Heart left ventricle (tissue), 16 donors: ENCODE results near the gene MGMT. TPM values are rescaled to one million over a fixed set of nuclear protein-coding genes. Genes with fewer than 3 reads are reported as not detected.

ENCODE experiments used
- ATAC-seq, 4 donors: fragments of 200-7000 bp; cut with Tn5 transposase; one replicate each; pipeline ENCODE4 v1.9.1; 2020 to 2022; ENCODE audit warnings: moderate library complexity in 4 of 4, mild to moderate bottlenecking in 3 of 4, moderate number of reproducible peaks in 1 of 4
- DNase-seq, 5 donors: peaks; one replicate each; pipeline ENCODE4 v3.0.0-alpha.2; 2020
- H3K27ac ChIP-seq, 12 donors: fragments of 200-600 bp; sonication (generic) in 4 of 12; one replicate each; pipeline versions ENCODE4 v1.5.0 to v1.8.0; 2016 to 2022; ENCODE audit warnings: mild to moderate bottlenecking in 2 of 12
- H3K27me3 ChIP-seq, 9 donors: fragments of 200-600 bp; sonication (generic) in 2 of 9; one replicate each; pipeline versions ENCODE4 v1.5.1 to v1.8.0; 2016 to 2022; ENCODE audit warnings: mild to moderate bottlenecking in 3 of 9
- H3K36me3 ChIP-seq, 9 donors: fragments of 200-600 bp; sonication (generic) in 2 of 9; one replicate each; pipeline versions ENCODE4 v1.5.0 to v1.8.0; 2018 to 2022; ENCODE audit warnings: mild to moderate bottlenecking in 2 of 9
- H3K4me1 ChIP-seq, 12 donors: fragments of 200-600 bp; sonication (generic) in 4 of 12; one replicate each; pipeline versions ENCODE4 v1.5.0 to v1.8.0; 2016 to 2022; ENCODE audit warnings: mild to moderate bottlenecking in 3 of 12
- H3K4me3 ChIP-seq, 12 donors: fragments of 200-600 bp; sonication (generic) in 4 of 12; one replicate each; pipeline versions ENCODE4 v1.5.0 to v1.8.0; 2017 to 2022; ENCODE audit warnings: mild to moderate bottlenecking in 9 of 12, moderate library complexity in 4 of 12
- H3K9me3 ChIP-seq, 12 donors: fragments of 200-600 bp; sonication (generic) in 4 of 12; one replicate each; pipeline versions ENCODE4 v1.5.0 to v1.8.0; 2016 to 2022; ENCODE audit warnings: mild to moderate bottlenecking in 1 of 12
- CTCF ChIP-seq, 12 donors: fragments of 200-600 bp; sonication (generic) in 4 of 12; IDR thresholded peaks; one replicate each; pipeline versions ENCODE4 v1.5.0 to v1.8.0; 2018 to 2022; ENCODE audit warnings: antibody characterized with exemption in 12 of 12, mild to moderate bottlenecking in 5 of 12
- POLR2A ChIP-seq, 2 donors: fragments of 450-650 bp; IDR thresholded peaks; one replicate each; pipeline ENCODE4 v1.6.1; 2017; ENCODE audit warnings: antibody characterized with exemption in 2 of 2, mild to moderate bottlenecking in 2 of 2, moderate library complexity in 2 of 2
- WGBS, 4 donors: extraction: QIAGEN DNeasy Blood & Tissue Kit in 2 of 4; methylation state at CpG; one replicate each; pipeline versions ENCODE4 v1.1.5 to v1.1.7; 2013 to 2018; 5-methylcytosine and 5-hydroxymethylcytosine counted together
- intact Hi-C, 10 donors: fragments of 100-400 bp; cut with DNase I; formaldehyde crosslinking; loops; one replicate each; pipeline versions ENCODE4 v1.11.1 to v1.14.2; 2022
- polyA plus RNA-seq, 2 donors: library from polyadenylated mRNA; stranded (reverse); fragments of 200-250 nt; gene quantifications; one replicate each; pipeline ENCODE4 v1.2.3, GENCODE V29; 2013
- total RNA-seq, 9 donors: library from RNA; depleted of rRNA in 2 of 9; stranded (reverse); fragments of >200 nt in 2 of 9; fragmentation: NEBNext Ultra II Directional in 3 of 9; extraction: Animal tissue kit (Norgen Biotek cat#: 25700) in 3 of 9; gene quantifications; one replicate each; pipeline versions ENCODE4 v1.1.0 to v1.2.4, GENCODE V29; 2016 to 2023
- donor health status: ischemic (EF 13 %, LVEDD 7.1; RV severe dilation, severe dysfunction).
- donor health status: healthy with polysubstance abuse.
- donor health status: DM: no; HTN: yes; CAD: no.
- donor health status: DM: no; HTN: no; CAD: no.
- donor health status: ischemic (EF 25% LVEDD 6.9; RV normal size, moderate dysfunction).
- donor health status: ischemic (EF 25% LVEDD 5.7; RV mildly dilated, moderate dysfunction).
- donor health status: healthy.
- donor health status: DM: yes; HTN: yes; CAD: no.
- donor health status: ischemic (EF 35%, LVEDD 5.7; RV mildly dilated, moderate dysfunction).
- donor health status: nonischemic (EF 11% LVEDD 7.7; RV severe dilation, severe dysfunction).
- donor health status: DM: yes; HTN: yes; CAD: no.
- donor health status: PGD.
- donor health status: ischemic (EF 29% LVEDD 5.4; RV normal size, mild dysfunction).
- donor health status: nonischemic (EF 23%, LVEDD 6.1; RV moderate dilation, normal function).

Gene MGMT
- total and polyA plus RNA-seq, 11 donors: 6.2 to 25.3 (median 11.6) TPM

- WGBS, 4 donors: 85 to 93% (median 90%) methylated on average over 19 to 26 of the region's 26 CpGs
- no peak for DNase-seq
Measured at GRCh38 chr10:129703287-129704137, 236.5 kb downstream of the MGMT start.

DNA sequence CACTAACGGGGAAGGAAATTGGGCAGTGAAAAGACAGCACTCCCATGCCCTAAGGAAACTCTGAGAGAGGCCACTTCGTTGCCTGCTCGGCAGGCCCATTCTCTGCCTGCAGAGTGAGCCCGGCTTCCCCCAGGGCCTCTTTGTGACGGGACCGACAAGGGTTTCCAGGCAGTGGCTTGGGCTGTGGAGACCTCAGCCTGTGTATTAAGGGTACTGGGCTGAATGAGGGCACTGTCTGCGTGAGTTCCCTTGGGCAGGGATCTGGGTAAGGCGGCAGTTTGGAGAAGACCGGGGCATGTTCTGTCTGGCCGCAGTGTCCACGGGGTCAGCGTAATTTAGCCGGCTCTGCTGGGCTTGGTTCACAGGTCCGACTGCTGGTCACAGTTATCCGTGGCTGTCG lies 237.2 kb downstream of the MGMT start:
- peaks cover 0 to 18% (median 7%) of the 10 kb centered on the region in 12 donors for H3K4me1 ChIP-seq
- H3K27ac ChIP-seq: no peak overlapping the region
- intact Hi-C loops: loop anchor here in 1 of 10 donors (10.0 kb wide), 2 partner anchors 261 to 659 kb away; partner anchors contain the start of gene EBF3
- peaks cover 0 to 8% (median 0%) of the 10 kb centered on the region in 9 donors for H3K36me3 ChIP-seq
- no peak overlapping the region for H3K4me3 ChIP-seq
- DNase-seq (no peak), ATAC-seq (no peak)
- TF ChIP-seq CTCF (IDR thresholded peaks at IDR 0.05): no peak
- TF ChIP-seq POLR2A (IDR thresholded peaks at IDR 0.05): no peak
- H3K27me3 ChIP-seq: no peaks in the 10 kb centered on the region
- H3K9me3 ChIP-seq: no peaks in the 10 kb centered on the region
- WGBS, 4 donors: 88 to 91% (median 89%) methylated on average over 15 to 16 of the region's 16 CpGs

More at GRCh38 chr10:129703287-129704137, 236.5 kb downstream of the MGMT start:
- no peaks in the 10 kb centered on the region for H3K9me3 ChIP-seq
- H3K27ac ChIP-seq: no peak overlapping the region
- H3K27me3 ChIP-seq: no peaks in the 10 kb centered on the region
- no peak for ATAC-seq
- intact Hi-C loops: loop anchor here in 1 of 10 donors (10.0 kb wide), 2 partner anchors 261 to 659 kb away; partner anchors contain the start of gene EBF3
- H3K36me3 ChIP-seq: peaks cover 0 to under 1% (median 0%) of the 10 kb centered on the region in 9 donors
- TF ChIP-seq CTCF (IDR thresholded peaks at IDR 0.05) (no peak), POLR2A (IDR thresholded peaks at IDR 0.05) (no peak)
- H3K4me1 ChIP-seq: peaks cover 0 to 18% (median 7%) of the 10 kb centered on the region in 12 donors
- no peak overlapping the region for H3K4me3 ChIP-seq

- peaks cover 0 to 11% (median 0%) of the 10 kb centered on the region in 9 donors for H3K36me3 ChIP-seq
- H3K27me3 ChIP-seq: no peaks in the 10 kb centered on the region
- ATAC-seq (no peak), DNase-seq (peak in 1 of 5 donors; percentile 27)
- peaks cover 0 to 18% (median 7%) of the 10 kb centered on the region in 12 donors for H3K4me1 ChIP-seq
- intact Hi-C loops: loop anchor here in 1 of 10 donors (10.0 kb wide), 2 partner anchors 260 to 660 kb away; partner anchors contain the start of gene EBF3
- TF ChIP-seq POLR2A (IDR thresholded peaks at IDR 0.05): no peak
- no peak for TF ChIP-seq CTCF (IDR thresholded peaks at IDR 0.05)
- 92 to 95% (median 93%) methylated on average over 25 of the region's 25 CpGs for WGBS, 4 donors
- no peaks in the 10 kb centered on the region for H3K9me3 ChIP-seq
- H3K4me3 ChIP-seq: no peak overlapping the region
- no peak overlapping the region for H3K27ac ChIP-seq
Measured at GRCh38 chr10:129704786-129705525, 237.9 kb downstream of the MGMT start.
